ENCODE results near the gene TUBG2.
"Not testable (repeated sequence)": the region's sequence is repeated elsewhere in the genome, so short reads cannot be mapped to it uniquely, and the experiment has no call there.

DNA sequence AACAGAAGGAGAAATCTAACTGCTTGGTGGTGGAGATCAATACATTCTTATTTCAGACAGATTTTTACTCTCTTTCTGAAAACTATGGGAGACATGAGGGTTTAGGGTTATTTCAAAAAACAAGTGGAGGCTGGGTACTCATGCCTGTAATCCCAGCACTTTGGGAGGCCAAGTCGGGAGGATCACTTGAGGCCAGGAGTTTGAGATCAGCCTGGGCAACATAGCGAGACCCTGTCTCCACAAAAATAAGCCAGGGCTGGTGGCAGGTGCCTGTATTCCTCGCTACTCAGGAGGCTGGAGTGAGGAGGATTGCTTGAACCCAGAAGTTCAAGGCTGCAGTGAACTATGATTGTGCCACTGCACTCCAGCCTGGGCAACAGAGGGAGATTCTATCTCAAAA is 37.1 kb upstream of the TUBG2 start:
- TF ChIP-seq CTCF (IDR thresholded peaks at IDR 0.05; ENCODE audit: borderline replicate concordance, extremely low read depth, low read length, poor library complexity, severe bottlenecking); EZH2 (IDR thresholded peaks at IDR 0.05; ENCODE audit: borderline replicate concordance, low read depth, low read length, severe bottlenecking): not testable (repeated sequence)

Measured in DND-41 (cell line).